Fibroblast of villous mesenchyme (primary cell): ENCODE data around the gene SPEF2. TPM values are rescaled to one million over a fixed set of nuclear protein-coding genes. Genes with fewer than 3 reads are reported as not detected.

Experiments used
- DNase-seq: peaks from one replicate; pipeline ENCODE4 v3.0.0-alpha.2; 2010; ENCODE audit warnings: low read depth
- H3K4me3 ChIP-seq: 2 replicates; pipeline ENCODE4 v1.5.1; 2011; ENCODE audit warnings: low read depth, mild to moderate bottlenecking, low read length
- CTCF ChIP-seq: IDR thresholded peaks from 2 replicates; pipeline ENCODE4 v1.5.1; 2012; ENCODE audit warnings: low read depth, mild to moderate bottlenecking, low read length; ENCODE audit not compliant: insufficient read depth
- small RNA-seq: library from RNA; depleted of rRNA; stranded (forward); fragments of <200 nt; gene quantifications from one replicate; pipeline ENCODE3, GENCODE V24; 2012
- total RNA-seq: library from RNA; depleted of rRNA; stranded (reverse); fragments of >200 nt; gene quantifications from 2 replicates; pipeline ENCODE4 v1.2.3, GENCODE V29; 2012

Gene SPEF2
- total RNA-seq, 1 donor, result 4.3 TPM

GRCh38 chr5:35861718-35862117 is 244.1 kb downstream of the SPEF2 start:
- no peak for TF ChIP-seq CTCF
- no peak overlapping the region for H3K4me3 ChIP-seq
- no peak for DNase-seq

GRCh38 chr5:35862126-35862525 is 244.5 kb downstream of the SPEF2 start:
- no peak overlapping the region for H3K4me3 ChIP-seq
- no peak for DNase-seq
- no peak for TF ChIP-seq CTCF

- no peak for TF ChIP-seq CTCF
- H3K4me3 ChIP-seq, result no peak overlapping the region
- no peak for DNase-seq
Observed at GRCh38 chr5:35863159-35863558, 245.5 kb downstream of the SPEF2 start.

Small RNA genes within 50 kb of the gene (small RNA-seq; reads per million reads assigned to genes)
- gene RNU7-130P, result not detected

Other genes with a start within 250 kb of the SPEF2 start
- 12.9 and 74.7 TPM in 2 replicates for gene IL7R, start 239.0 kb downstream of the SPEF2 start, total RNA-seq